ENCODE data around the gene XRCC5.

GRCh38 chr2:216090369-216090786 lies 18.8 kb upstream of the XRCC5 start:
- TF ChIP-seq CTCF (IDR thresholded peaks at IDR 0.05; ENCODE audit: extremely low read depth in 1 of 2, insufficient read depth in 1 of 2, low read depth in 1 of 2, low read length in 2 of 2) (no peak), MAX (IDR thresholded peaks at IDR 0.05; ENCODE audit: insufficient read depth, insufficient read length) (no peak), EZH2 (IDR thresholded peaks at IDR 0.05; ENCODE audit: borderline replicate concordance, low read depth, low read length, severe bottlenecking) (no peak), POLR2A (IDR thresholded peaks at IDR 0.05; ENCODE audit: low read depth, low read length) (no peak), POLR2AphosphoS5 (IDR thresholded peaks at IDR 0.05; ENCODE audit: insufficient read depth, low read depth, low read length) (no peak), GATA2 (IDR thresholded peaks at IDR 0.05; ENCODE audit: insufficient read depth, insufficient read length, low read depth, low read length) (no peak), JUN (IDR thresholded peaks at IDR 0.05; ENCODE audit: borderline replicate concordance, insufficient read depth, insufficient read length, low read depth) (no peak)

Measured in endothelial cell of umbilical vein (primary cell).